ENCODE results near the gene CCDC154. TPM values are rescaled to one million over a fixed set of nuclear protein-coding genes. Genes with fewer than 3 reads are reported as not detected.

The CCDC154 gene
- total RNA-seq, 4 donors from 2014 or later: 0.48 to 5.3 (median 0.51) TPM; not detected in 1

- no peaks in the 10 kb centered on the region for H3K27me3 ChIP-seq
- no peak overlapping the region for H3K4me3 ChIP-seq
- H3K36me3 ChIP-seq: no peaks in the 10 kb centered on the region
- no peak for DNase-seq
- H3K27ac ChIP-seq: no peak overlapping the region
- no peak for TF ChIP-seq POLR2A (IDR thresholded peaks at IDR 0.05)
- TF ChIP-seq CTCF (IDR thresholded peaks at IDR 0.05): no peak
- H3K9me3 ChIP-seq: no peaks in the 10 kb centered on the region
- intact Hi-C loops (cut with DNase I; ENCODE audit: low total_unique reads): no loop called here
- H3K4me1 ChIP-seq: no peaks in the 10 kb centered on the region
Observed at GRCh38 chr16:1450218-1450617, 5.9 kb upstream of the CCDC154 start.

- Histone ChIP-seq H3K27me3 (no peaks in the 10 kb centered on the region), H3K9me3 (no peaks in the 10 kb centered on the region), H3K27ac (no peak overlapping the region), H3K36me3 (no peaks in the 10 kb centered on the region), H3K4me1 (no peaks in the 10 kb centered on the region), H3K4me3 (no peak overlapping the region)
- TF ChIP-seq POLR2A (IDR thresholded peaks at IDR 0.05): no peak
- TF ChIP-seq CTCF (IDR thresholded peaks at IDR 0.05): no peak
- DNase-seq: no peak
- intact Hi-C loops (cut with DNase I; ENCODE audit: low total_unique reads): no loop called here
Observed at GRCh38 chr16:1449201-1449788, 4.9 kb upstream of the CCDC154 start.

GRCh38 chr16:1448536-1449116 lies 4.3 kb upstream of the CCDC154 start:
- no peak for TF ChIP-seq CTCF (IDR thresholded peaks at IDR 0.05)
- TF ChIP-seq POLR2A (IDR thresholded peaks at IDR 0.05): no peak
- Histone ChIP-seq H3K9me3 (no peaks in the 10 kb centered on the region), H3K27me3 (no peaks in the 10 kb centered on the region), H3K36me3 (no peaks in the 10 kb centered on the region), H3K4me1 (no peaks in the 10 kb centered on the region), H3K27ac (no peak overlapping the region), H3K4me3 (no peak overlapping the region)
- DNase-seq: no peak
- intact Hi-C loops (cut with DNase I; ENCODE audit: low total_unique reads): no loop called here

GRCh38 chr16:1447965-1448364 lies 3.6 kb upstream of the CCDC154 start:
- intact Hi-C loops (cut with DNase I; ENCODE audit: low total_unique reads): no loop called here
- Histone ChIP-seq H3K27me3 (no peaks in the 10 kb centered on the region), H3K4me1 (no peaks in the 10 kb centered on the region), H3K9me3 (no peaks in the 10 kb centered on the region), H3K27ac (no peak overlapping the region), H3K36me3 (no peaks in the 10 kb centered on the region), H3K4me3 (no peak overlapping the region)
- TF ChIP-seq POLR2A (IDR thresholded peaks at IDR 0.05) (no peak), CTCF (IDR thresholded peaks at IDR 0.05) (no peak)
- no peak for DNase-seq

- Histone ChIP-seq H3K27me3 (no peaks in the 10 kb centered on the region), H3K27ac (no peak overlapping the region), H3K36me3 (no peaks in the 10 kb centered on the region), H3K4me3 (no peak overlapping the region), H3K9me3 (no peaks in the 10 kb centered on the region), H3K4me1 (no peaks in the 10 kb centered on the region)
- TF ChIP-seq POLR2A (IDR thresholded peaks at IDR 0.05) (no peak), CTCF (IDR thresholded peaks at IDR 0.05) (no peak)
- no peak for DNase-seq
- intact Hi-C loops (cut with DNase I; ENCODE audit: low total_unique reads): no loop called here
Observed at GRCh38 chr16:1446296-1447080, 2.1 kb upstream of the CCDC154 start.

Measured in uterus (tissue), 4 donors.